Measurements from ENCODE around the gene MRPL38. TPM values are rescaled to one million over a fixed set of nuclear protein-coding genes. Genes with fewer than 3 reads are reported as not detected.

The MRPL38 gene
- total RNA-seq, 1 donor from 2014 or later: 111 TPM

DNA sequence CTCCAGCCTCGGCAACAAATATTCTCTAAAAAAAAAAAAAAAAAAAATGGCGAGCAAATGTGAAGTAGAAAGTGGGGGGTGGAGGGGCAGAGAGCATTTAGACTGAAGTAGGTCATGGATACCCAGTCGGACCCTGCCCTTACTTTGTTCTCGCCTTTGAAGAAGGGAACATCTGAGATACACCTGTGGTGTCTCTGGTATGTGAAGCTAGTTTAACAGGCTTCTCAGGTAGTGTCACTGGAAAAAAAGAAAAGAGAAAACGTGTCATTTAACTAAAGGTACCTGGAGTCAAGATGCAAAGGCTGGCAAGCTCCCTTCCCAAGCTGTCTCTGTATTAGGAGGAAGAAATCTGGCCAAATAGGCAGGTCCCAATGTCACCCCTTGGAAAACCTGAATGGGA is 28.2 kb upstream of the MRPL38 start:
- TF ChIP-seq, protein P1, sequence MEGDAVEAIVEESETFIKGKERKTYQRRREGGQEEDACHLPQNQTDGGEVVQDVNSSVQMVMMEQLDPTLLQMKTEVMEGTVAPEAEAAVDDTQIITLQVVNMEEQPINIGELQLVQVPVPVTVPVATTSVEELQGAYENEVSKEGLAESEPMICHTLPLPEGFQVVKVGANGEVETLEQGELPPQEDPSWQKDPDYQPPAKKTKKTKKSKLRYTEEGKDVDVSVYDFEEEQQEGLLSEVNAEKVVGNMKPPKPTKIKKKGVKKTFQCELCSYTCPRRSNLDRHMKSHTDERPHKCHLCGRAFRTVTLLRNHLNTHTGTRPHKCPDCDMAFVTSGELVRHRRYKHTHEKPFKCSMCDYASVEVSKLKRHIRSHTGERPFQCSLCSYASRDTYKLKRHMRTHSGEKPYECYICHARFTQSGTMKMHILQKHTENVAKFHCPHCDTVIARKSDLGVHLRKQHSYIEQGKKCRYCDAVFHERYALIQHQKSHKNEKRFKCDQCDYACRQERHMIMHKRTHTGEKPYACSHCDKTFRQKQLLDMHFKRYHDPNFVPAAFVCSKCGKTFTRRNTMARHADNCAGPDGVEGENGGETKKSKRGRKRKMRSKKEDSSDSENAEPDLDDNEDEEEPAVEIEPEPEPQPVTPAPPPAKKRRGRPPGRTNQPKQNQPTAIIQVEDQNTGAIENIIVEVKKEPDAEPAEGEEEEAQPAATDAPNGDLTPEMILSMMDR (conservative IDR thresholded peaks at IDR 0.05): no peak
- Mint-ChIP-seq H3K36me3 (ENCODE audit: low read depth) (peaks cover 3% of the 10 kb centered on the region), H3K9me3 (no peaks in the 10 kb centered on the region), H3K4me3 (no peak overlapping the region), H3K27ac (ENCODE audit: unreplicated experiment) (no peak overlapping the region), H3K27me3 (ENCODE audit: low read depth) (no peaks in the 10 kb centered on the region), H3K4me1 (no peaks in the 10 kb centered on the region)
- no peak for DNase-seq (ENCODE audit: low read depth, low spot score)

DNA sequence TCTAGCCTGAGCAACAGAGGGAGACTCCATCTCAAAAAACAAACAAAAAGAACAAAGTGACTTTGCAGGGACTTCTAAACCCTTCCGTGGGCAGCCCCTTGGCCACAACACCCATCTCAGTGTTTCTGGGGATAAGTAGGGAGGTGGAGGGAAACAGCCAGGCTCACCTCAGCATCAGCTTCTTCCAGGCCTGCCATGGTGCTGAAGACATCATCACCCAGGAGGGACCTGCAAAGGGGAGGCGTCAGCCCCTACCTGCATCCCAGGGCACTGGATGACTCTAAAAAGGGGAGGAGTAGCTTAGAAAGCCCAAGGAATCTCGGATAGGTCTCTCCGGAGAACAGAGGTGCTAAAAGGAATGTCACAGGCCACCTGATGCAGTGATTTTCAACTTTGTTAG is 26.4 kb upstream of the MRPL38 start:
- H3K36me3 Mint-ChIP-seq (ENCODE audit: low read depth): peaks cover 3% of the 10 kb centered on the region
- no peaks in the 10 kb centered on the region for H3K27me3 Mint-ChIP-seq (ENCODE audit: low read depth)
- H3K4me3 Mint-ChIP-seq: no peak overlapping the region
- no peak for DNase-seq (ENCODE audit: low read depth, low spot score)
- H3K9me3 Mint-ChIP-seq: no peaks in the 10 kb centered on the region
- no peak overlapping the region for H3K27ac Mint-ChIP-seq (ENCODE audit: unreplicated experiment)
- H3K4me1 Mint-ChIP-seq: no peaks in the 10 kb centered on the region
- TF ChIP-seq, protein P1 (conservative IDR thresholded peaks at IDR 0.05): no peak

DNA sequence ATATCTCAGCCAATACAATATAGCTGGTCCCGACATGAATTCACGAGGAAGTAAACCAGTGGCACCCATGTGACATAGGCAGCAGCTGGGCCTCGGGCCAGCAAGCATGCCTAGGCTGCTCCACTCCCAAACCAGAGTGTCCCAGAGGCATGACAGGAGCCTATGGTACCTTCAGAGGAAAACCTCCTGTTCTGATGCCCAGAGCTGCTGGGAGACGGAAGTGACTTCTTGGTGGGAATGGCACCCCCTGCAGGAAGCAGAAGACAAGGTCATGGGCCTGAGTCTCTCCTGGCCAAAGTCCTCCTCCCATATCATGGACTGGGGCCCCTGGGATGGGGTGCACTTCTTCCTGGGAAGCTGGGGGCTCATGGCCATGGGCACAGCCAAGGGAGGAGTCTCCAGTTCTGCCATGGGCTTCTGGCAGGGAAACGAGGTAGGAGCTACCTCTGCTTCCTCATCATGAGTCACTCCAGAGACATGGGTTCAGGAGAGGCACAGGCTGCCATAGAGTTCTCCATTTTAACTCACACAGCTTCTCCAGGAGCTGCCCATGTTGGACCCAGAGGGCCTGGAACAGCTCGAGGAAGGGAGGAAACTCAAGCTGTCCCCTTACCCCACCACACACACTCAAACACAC is 22.7 kb upstream of the MRPL38 start:
- TF ChIP-seq, protein P1 (conservative IDR thresholded peaks at IDR 0.05): peak; percentile 49
- no peaks in the 10 kb centered on the region for H3K9me3 Mint-ChIP-seq
- no peaks in the 10 kb centered on the region for H3K36me3 Mint-ChIP-seq (ENCODE audit: low read depth)
- H3K27me3 Mint-ChIP-seq (ENCODE audit: low read depth): no peaks in the 10 kb centered on the region
- H3K4me1 Mint-ChIP-seq: no peaks in the 10 kb centered on the region
- no peak overlapping the region for H3K27ac Mint-ChIP-seq (ENCODE audit: unreplicated experiment)
- H3K4me3 Mint-ChIP-seq: no peak overlapping the region
- peak; percentile 25 for DNase-seq (ENCODE audit: low read depth, low spot score)

DNA sequence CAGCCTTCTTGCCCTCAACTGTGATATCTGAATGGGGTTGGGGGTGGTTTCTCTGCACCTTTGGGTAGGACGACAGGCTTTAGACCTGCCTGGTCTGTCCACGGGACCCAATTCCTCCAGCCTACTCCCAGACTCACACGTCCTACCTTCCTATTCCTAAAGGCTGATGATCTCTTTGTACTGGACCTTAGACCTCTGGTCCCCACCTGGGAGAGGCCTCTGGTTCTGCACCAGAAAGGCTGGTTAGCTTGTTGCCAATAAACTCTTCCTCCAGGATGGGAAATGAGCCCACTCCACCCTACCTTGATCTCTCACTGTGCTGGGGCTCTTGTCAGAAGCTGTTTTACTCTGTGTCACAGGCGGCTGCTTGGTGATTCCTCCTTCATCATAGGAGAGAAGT is 21.8 kb upstream of the MRPL38 start:
- no peak for DNase-seq (ENCODE audit: low read depth, low spot score)
- no peaks in the 10 kb centered on the region for H3K9me3 Mint-ChIP-seq
- no peaks in the 10 kb centered on the region for H3K36me3 Mint-ChIP-seq (ENCODE audit: low read depth)
- H3K4me1 Mint-ChIP-seq: no peaks in the 10 kb centered on the region
- TF ChIP-seq, protein P1 (conservative IDR thresholded peaks at IDR 0.05): no peak
- H3K27me3 Mint-ChIP-seq (ENCODE audit: low read depth): no peaks in the 10 kb centered on the region
- no peak overlapping the region for H3K4me3 Mint-ChIP-seq
- H3K27ac Mint-ChIP-seq (ENCODE audit: unreplicated experiment): no peak overlapping the region

DNA sequence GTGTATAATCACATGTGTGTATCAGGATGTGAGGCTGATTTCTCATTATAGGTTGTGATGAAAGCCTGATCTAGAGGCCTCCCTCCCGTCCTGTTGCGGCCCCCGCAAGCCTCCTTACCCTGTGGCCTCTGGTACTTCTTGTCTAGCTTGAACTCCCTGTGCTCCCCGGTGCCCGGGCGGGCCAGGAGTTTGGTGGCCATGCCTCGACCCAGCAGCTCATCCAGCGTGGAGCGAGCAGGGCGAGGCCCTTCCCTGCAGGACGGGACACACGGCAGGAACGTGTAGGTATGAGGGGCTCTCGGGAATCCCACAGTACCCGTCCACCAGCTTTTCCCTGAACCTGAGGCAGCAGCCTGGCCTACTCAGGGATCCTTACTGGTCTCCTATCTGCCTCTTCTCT is 21.2 kb upstream of the MRPL38 start:
- H3K36me3 Mint-ChIP-seq (ENCODE audit: low read depth): no peaks in the 10 kb centered on the region
- H3K27ac Mint-ChIP-seq (ENCODE audit: unreplicated experiment): no peak overlapping the region
- TF ChIP-seq, protein P1 (conservative IDR thresholded peaks at IDR 0.05): no peak
- H3K4me3 Mint-ChIP-seq: no peak overlapping the region
- DNase-seq (ENCODE audit: low read depth, low spot score): no peak
- no peaks in the 10 kb centered on the region for H3K4me1 Mint-ChIP-seq
- no peaks in the 10 kb centered on the region for H3K27me3 Mint-ChIP-seq (ENCODE audit: low read depth)
- no peaks in the 10 kb centered on the region for H3K9me3 Mint-ChIP-seq
